Ramos (cell line): ENCODE measurements around the gene CFAP61.
"Not testable (repeated sequence)": the region's sequence is repeated elsewhere in the genome, so short reads cannot be mapped to it uniquely, and the experiment has no call there.

Experiments
- in situ Hi-C: fragments of 300-500 bp; cut with MboI; formaldehyde crosslinking; loops from one replicate; pipeline ENCODE4 v1.14.3; 2022; ENCODE audit warnings: low sequenced_read_pairs; ENCODE audit not compliant: unreplicated experiment

Gene CFAP61

DNA sequence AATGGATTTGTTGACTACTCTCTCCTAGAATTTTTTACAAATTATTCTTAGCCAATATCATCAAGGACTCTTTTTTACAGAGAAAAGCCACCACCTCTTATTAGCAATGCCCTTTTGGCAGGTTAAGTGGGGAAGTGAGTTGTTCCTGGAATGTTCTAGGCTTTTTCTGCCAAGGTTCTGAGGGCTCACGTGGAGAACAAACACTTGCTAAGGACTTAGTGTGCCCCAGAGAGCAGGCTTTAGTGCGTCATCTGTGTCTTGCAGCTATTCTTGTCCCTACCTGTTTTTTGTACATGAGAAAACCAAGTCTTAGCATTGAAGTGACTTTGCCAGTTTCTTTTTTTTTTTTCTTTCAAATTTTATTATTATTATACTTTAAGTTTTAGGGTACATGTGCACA lies 33.5 kb downstream of the CFAP61 start:
- in situ Hi-C loops, result loop anchor here (25.0 kb wide), 1 partner anchor 476 kb away; no protein-coding TSS in a partner anchor

DNA sequence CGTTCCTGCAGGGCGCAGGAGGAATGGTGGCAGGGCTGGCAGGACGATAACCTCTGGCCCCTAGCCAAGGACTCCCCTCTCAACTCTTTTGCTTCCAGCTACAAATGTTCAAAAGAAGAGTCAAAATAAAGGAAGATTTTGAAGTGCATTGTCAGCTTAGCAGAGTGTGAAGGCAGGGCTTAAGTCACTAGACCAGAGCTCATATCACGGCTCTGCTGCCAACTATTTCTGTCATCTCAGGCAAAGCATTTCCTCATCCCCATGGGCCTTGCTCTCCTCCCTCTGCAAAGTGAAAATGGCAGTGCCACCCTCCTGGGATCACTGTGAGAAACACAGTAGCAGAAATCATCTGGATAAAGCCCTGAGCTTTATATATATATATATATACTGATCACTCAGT lies 36.7 kb downstream of the CFAP61 start:
- in situ Hi-C loops, result loop anchor here (25.0 kb wide), 1 partner anchor 473 kb away; no protein-coding TSS in a partner anchor

DNA sequence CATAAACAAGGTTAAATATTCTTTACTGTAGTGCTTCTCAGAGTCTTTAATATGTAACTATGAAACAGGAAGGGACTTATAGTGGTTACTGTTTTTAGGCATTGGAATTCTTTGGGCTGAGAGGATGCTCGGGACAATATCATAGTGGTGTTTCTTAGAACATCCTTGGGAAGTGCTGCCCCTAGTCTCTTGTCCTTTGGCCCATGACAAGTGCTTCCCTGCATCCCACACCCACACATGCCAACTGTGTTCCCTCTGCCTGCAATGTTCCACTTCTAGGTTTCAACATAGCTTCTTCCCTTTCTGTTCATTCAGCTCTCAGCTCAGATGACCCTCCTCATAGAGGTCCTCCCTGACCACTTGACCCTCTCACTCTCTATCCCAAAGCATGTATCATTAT lies 37.6 kb downstream of the CFAP61 start:
- in situ Hi-C loops, result loop anchor here (25.0 kb wide), 1 partner anchor 472 kb away; no protein-coding TSS in a partner anchor

DNA sequence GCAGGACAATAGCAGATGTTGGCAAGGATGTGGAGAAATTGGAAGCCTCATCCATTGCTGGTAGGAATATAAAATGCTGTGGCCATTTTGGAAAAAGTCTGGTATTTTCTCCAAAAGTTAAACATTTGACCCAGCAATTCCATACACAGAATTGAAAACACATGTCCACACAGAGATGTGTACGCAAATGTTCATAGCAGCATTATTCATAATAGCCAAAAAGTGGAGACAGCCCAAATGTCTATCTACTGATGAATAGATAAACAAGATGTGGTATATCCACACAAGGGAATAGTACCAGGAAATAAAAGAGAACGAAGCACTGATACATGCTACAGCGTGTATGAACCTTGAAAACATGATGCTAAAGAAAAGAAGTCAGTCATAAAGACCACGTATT lies 40.5 kb downstream of the CFAP61 start:
- in situ Hi-C loops, result loop anchor here (25.0 kb wide), 1 partner anchor 469 kb away; no protein-coding TSS in a partner anchor

DNA sequence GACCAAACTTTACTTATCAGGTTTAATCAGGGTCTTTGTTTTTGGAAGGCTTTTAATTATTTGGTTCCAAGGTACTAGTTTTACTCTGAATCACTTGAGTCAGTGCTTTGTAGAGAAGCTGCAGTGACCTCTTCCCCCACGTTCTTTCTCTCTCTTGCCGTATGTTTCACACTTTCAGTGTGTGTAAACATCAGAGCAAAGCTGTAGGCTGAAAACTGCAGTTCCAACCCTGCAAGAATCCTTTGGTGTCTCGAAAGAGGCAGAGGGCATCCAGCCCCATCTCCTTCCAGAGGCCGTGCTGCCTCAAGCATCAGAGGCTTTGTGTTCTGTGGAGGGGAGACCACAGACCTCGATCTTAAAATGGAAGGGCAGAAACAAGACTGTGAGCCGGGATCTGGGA lies 42.1 kb downstream of the CFAP61 start:
- in situ Hi-C loops, result loop anchor here (25.0 kb wide), 1 partner anchor 468 kb away; no protein-coding TSS in a partner anchor

DNA sequence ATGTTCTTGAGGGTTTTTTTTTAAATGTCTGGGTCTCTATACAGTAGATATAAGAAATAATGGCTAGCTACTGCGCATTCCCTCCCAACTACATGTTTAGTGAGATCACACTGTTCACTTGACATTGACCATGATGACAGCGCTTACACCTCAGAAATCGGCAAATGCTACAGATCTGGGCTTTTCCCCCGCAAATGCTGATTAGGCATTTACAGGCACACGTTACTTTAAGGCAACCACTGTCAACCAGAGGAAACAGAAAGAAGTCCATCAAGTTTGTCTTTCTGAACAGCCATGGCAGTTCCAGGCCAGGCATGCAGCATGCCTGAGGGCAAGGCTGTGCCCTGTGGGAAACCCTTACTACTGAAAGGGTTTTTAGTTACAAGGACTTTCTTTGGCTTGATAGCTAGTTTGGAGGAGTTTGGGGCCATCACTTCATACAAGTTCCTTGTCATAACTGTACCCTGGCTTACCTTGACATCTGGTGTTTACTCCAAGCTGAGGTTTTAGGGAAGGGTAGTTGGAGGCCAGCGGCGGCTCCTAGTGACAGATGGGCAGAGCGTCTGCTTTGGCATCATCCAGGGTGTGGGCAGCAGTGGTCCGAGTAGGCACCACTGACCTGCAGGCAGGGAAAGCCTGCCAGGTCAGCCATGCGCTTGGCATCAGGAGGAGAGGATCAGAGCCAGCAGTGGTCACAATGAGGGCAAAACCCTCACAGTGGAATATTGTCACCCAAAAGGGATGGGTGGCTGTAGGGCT lies 43.0 kb downstream of the CFAP61 start:
- in situ Hi-C loops, result loop anchor here (25.0 kb wide), 1 partner anchor 467 kb away; no protein-coding TSS in a partner anchor

DNA sequence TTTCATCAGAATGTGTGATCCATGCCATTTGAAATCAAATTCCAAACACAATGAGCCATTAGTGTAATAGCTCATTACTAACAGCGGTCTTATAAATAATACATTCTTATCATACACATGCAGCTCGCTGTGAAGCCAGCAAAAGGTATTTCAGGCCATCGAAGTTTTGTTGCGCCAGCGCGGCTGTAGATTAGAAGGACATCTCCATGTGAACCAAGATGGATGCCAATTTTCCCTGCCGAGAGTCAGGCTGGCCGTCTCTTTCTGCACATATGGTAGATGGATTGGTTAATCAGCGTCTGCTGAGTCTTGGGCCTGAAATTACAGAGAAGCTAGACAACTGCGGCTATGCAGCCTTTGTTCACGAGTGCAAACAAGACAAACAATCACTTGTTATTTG lies 44.1 kb downstream of the CFAP61 start:
- in situ Hi-C loops, result loop anchor here (25.0 kb wide), 1 partner anchor 466 kb away; no protein-coding TSS in a partner anchor

DNA sequence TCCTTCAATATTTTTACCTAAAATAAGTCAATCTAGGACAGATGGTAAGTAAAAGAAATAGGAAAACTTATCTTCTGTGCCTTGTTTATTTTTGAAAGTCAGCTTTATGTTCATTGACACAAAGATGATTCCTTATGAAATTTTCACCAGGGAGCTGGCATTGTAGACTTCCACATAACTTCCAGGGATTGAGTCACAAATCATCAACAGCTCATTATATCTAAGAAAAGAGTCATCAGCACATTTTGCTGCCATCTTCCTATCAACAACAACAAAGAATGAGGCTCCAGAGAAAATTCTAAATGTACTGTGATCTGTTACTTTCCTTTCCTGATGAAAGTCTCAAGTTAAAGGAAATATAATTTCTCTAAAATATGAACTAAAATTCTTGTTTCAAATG lies 48.5 kb downstream of the CFAP61 start:
- in situ Hi-C loops, result no loop called here

DNA sequence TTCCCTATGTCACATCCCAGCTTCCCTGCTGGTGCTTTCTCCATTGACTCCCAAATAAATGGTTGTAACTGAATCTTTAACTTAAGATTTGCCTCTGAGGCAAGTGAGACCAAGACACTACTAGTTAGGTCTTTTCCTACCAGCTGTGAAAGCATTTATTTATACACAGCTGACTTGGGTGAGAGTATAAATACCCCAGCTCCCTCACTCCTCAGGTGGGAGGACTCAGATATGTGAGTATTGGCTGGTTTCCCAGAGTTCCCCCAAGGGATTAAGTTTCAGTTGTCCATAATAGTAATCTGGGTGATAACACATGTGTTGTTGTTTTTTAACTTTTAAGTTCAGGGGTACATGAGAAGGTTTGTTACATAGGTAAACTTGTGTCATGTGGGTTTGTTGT lies 49.8 kb downstream of the CFAP61 start:
- in situ Hi-C loops, result no loop called here

DNA sequence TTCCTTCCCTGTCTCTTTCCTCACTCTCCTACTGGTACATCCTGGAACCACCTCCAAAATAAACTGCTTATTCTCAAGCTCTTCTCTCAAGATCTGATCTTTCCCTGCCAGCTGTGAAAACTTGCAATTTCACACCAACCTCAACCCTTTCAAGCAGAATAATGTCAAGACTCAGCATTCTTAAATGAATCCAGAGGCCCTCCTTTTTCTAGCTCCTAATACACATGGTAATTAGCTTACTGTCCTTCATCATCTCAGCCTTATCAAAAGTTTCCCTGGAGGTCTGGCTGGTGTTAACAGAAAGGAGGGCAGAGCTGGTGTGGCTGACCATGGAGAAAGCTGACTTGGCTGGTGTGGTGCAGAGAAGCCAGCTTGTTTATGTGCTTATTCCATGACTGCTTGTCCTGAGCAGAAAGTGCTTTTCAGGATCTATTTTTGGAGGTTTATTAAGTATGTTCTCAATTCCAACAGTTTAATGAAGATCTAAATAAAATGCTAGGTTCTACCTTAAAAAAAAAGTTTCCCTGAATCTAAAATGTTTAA lies 50.5 kb downstream of the CFAP61 start:
- in situ Hi-C loops, result no loop called here

DNA sequence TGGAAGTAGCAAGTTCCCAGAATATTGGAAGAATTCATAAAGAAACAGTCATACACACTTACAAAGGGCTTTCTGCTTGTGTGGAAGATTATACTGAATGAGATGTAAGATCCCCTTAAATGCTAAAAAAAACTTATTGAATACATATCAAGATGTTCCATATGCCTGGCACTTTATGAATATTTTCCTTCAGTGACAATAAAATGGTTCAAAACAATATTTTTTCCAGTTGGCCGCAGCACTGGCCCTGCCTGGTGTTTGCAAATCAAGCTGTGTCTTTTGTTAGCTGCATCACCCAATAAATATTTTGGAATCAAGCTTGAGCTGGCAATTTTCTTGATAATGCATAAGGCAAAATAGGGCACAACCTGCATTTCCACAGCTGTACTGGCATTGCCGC lies 51.2 kb downstream of the CFAP61 start:
- in situ Hi-C loops, result no loop called here

DNA sequence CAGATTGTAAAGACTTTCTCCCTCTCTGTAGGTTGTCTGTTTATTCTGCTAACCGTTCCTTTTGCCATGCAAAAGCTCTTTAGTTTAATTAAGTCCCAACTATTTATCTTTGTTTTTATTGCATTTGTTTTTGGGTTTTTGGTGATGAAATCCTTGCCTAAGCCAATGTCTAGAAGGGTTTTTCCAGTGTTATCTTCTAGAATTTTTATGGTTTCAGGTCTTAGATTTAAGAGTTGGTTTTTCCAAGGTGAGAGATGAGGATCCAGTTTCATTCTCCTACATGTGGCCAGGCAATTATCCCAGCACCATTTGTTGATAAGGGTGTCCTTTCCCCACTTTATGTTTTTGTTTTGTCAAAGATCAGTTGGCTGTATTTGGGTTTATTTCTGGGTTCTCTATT lies 70.9 kb downstream of the CFAP61 start:
- in situ Hi-C loops, result not testable (repeated sequence)

DNA sequence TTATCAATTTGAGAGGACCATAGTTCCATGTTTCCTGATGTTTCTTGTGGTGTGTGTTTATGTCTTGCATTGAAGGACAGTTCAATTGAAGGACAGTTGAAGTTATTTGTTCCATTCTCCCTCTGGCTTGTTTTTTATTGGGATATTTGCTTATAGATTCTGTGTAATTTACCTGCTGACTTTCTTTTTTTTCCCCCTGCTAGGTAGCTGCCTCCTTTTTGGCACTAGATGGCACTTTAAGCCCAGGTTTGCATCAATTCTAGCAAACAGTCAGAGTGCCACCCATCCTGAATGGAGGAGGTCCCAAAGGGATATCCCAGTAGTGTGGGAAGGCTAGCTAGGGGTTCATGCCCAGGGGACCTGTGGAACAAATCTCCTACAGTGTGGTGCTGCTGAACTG lies 78.1 kb downstream of the CFAP61 start:
- in situ Hi-C loops, result no loop called here

DNA sequence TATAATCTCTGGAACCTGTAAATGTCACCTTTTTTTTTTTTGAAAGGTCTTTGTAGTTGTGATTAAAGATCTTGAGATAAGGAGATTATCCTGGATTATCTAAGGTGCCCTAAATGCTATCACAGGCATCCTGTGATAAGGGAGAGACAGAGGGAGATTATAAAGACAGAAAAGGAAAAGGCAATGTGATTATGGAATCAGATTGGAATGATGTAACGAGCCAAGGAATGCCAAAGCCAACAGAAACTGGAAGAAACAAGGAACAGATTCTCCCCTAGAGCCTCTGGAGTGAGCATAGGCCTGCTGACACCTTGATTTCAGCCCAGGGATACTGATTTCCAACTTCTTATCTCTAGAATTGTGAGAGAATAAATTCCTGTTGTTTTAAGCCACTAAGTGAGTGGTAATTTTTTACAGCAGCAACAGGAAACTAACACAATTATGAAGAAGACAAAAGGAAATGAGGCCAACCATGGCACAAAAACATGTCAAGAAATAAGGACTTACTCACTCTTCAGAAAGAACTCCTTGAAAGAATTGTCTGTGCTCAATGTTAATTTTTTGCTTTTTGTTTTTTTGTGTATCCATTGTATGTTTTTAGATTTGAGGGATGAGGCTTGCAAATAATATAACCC lies 82.7 kb downstream of the CFAP61 start:
- in situ Hi-C loops, result no loop called here

DNA sequence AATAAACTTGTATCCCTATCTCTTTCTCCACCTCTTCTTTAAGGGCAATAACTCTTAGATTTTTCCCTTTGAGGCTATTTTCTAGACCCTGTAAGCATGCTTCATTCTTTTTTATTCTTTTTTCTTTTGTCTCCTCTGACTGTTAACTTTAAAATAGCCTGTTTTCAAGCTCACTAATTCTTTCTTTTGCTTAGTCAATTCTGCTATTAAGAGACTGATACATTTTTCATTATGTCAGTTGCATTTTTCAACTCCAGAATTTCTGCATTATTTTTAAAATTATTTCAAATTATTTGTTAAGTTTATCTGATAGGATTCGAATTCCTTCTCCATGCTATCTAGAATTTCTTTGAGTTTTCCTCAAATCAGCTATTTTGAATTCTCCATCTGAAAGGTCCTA lies 84.0 kb downstream of the CFAP61 start:
- in situ Hi-C loops, result no loop called here

DNA sequence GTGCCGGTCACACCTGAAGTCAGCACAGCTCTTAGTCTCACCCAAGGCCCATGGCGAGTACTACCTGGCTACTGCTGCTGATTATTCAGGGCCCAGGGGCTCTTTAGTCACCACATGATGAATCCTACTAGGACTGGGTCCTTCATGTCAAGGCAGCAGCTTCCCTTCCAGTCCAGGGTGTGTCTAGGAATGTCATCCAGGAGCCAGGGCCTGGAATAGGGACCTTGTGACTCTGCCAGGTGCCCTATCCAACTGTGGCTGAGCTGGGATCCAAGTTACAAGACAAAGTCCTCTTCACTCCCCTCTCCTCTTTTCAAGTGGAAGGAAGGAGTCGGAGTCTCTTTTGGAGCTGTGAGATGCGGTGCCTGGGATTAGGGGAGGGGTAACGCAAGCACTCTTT lies 85.5 kb downstream of the CFAP61 start:
- in situ Hi-C loops, result no loop called here

DNA sequence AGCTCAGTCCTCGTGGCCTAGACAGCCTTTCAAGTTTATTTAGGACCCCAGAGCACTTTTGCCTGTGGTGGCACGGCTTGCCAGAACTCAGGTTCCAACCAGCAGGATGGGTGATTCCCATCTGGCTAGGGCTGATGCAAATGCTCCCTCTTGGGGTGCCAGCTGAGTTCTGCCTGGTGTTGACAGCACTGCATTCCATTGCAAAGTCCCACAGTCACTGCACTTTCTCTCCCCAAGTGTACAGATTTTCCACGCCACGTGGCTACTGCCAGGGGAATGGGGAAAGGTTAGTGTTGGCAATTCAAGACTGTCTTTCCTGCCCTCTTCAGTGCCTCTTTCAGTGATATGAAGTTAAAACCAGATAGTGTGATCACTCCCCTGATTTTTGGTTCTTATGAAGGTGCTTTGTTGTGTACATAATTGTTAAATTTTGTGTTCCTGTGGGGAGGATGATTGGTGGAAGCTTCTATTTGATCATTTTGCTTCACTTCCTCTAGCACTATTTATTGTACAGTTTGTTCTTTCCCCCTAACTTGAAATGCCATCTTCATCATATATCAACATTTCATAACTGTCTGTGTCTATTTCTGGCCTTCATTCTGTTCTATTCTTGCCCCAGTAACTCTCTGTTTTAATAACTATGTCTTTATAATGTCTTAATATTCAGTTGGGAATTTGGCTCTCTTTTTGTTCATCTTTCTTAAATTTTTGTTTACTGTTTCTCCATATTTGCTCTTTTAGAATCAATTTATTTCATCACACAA lies 86.2 kb downstream of the CFAP61 start:
- in situ Hi-C loops, result no loop called here

DNA sequence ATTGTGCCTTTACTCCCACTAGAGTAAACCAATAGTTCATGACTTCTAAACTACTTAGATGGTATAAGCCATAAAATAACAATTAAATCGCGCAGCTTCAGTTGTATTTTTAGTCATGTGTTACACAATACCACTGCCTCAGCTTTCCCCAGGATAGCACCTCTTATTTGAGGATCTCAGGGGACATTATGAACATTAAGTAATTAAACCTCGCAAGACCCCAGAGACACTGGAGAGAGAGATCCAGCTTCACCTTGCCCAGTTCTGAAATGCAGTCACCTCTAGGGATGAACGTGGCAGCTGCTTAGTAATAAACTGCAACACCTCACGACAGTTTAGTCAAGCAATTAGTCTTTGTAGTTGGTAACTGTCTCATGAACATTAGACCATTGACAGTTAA lies 87.1 kb downstream of the CFAP61 start:
- in situ Hi-C loops, result no loop called here

DNA sequence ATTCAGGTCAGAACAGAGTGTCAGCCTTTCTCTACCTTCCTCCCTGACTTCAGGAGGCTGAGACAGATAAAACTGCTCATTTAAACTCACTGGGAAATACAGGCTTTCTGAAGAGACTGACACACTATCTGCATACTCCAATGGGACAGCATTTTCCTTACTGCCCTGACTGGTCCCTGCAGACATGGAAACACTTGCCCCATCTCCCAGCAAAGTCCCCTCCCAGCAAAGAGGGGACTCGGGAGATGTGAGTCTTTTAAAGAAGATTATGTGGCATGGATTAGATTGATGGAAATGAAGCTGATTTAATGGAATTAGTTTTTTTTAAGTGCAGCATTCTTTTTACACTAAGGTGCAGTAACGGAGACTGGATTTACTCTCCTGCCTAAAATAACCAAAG lies 90.8 kb downstream of the CFAP61 start:
- in situ Hi-C loops, result no loop called here

DNA sequence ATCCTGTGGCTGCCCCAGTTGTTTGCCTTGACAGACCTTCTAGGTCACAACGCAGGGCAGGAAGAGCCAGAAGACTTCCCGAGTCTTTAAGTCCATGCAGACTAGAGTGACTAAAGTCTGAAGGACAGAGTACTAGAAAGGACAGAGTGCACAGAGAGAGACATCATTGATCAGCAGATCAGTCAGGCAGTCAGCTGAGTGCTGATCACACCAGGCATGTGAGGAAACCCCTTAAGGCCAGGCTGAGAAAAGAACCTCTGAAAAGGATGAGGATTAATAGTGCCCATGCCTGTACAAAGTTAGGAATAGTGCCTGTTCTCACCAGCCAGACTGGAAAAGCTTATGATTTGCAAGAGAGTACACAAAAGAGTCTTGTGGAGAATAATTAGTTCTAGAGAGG lies 91.3 kb downstream of the CFAP61 start:
- in situ Hi-C loops, result no loop called here

DNA sequence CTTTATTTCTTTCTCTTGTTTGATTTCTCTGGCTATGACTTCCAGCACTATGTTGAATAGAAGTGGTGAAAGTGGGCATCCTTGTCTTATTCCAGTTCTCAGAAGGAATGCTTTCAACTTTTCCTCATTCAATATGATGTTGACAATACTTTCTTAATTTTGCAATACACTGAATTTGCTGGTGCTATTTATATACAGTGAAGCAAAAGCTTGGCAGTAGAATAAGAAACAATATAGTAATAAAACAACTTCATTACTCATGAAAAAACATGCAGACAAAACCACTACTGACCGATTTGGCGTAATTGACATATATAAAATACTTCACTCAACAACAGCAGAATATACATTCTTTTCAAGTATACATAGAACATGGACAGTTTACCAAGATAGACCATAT lies 96.4 kb downstream of the CFAP61 start:
- in situ Hi-C loops, result no loop called here
